ENCODE measurements around the gene NEK8. TPM values are rescaled to one million over a fixed set of nuclear protein-coding genes. Genes with fewer than 3 reads are reported as not detected.

NEK8 gene
- total RNA-seq, 1 experiment from 2014 or later = 8.6 TPM

- ChIA-PET POLR2A (interaction anchor here (1.1 to 6.2 kb wide), 14 partner anchors 9 to 191 kb away, joined by 3 to 52 read pairs (median 4); partner anchors contain the start of genes DHRS13, FAM222B, FLOT2 and NEK8), CTCF (interaction anchor here (0.7 to 5.1 kb wide), 10 partner anchors 9 to 188 kb away, joined by 3 to 59 read pairs (median 4); partner anchors contain the start of genes DHRS13, ERAL1 and TLCD1)
- Mint-ChIP-seq H3K27ac (ENCODE audit: low read depth, unreplicated experiment) (no peak overlapping the region), H3K36me3 (ENCODE audit: insufficient read depth, unreplicated experiment) (peaks cover 91% of the 10 kb centered on the region), H3K27me3 (ENCODE audit: insufficient read depth, unreplicated experiment) (no peaks in the 10 kb centered on the region), H3K4me1 (ENCODE audit: insufficient read depth, unreplicated experiment) (peaks cover 19% of the 10 kb centered on the region), H3K4me3 (ENCODE audit: unreplicated experiment) (no peak overlapping the region), H3K9me3 (ENCODE audit: unreplicated experiment) (no peaks in the 10 kb centered on the region)
- TF ChIP-seq CTCF (IDR thresholded peaks at IDR 0.05; ENCODE audit: unreplicated experiment) = no peak
- DNase-seq (ENCODE audit: unreplicated experiment) = peak; percentile 65
- intact Hi-C loops (cut with micrococcal nuclease) = loop anchor here (5.0 kb wide), 2 partner anchors 81 to 156 kb away; partner anchors contain the start of gene FAM222B
- BruUV-seq (replicated peaks) = no TSS peak
These were observed 32.3 kb downstream of the NEK8 start for GRCh38 chr17:28760601-28761562.

- BruUV-seq (replicated peaks) = no TSS peak
- H3K4me3 Mint-ChIP-seq (ENCODE audit: unreplicated experiment) = no peak overlapping the region
- no peak for DNase-seq (ENCODE audit: unreplicated experiment)
- intact Hi-C loops (cut with micrococcal nuclease) = loop anchor here (1.0 to 5.0 kb wide), 5 partner anchors 48 to 154 kb away; partner anchors contain the start of genes ERAL1, FAM222B and FLOT2
- CTCF ChIA-PET = interaction anchor here (0.7 to 5.1 kb wide), 42 partner anchors 10 to 354 kb away, joined by 3 to 59 read pairs (median 6); partner anchors contain the start of genes DHRS13, FAM222B, FLOT2 and TLCD1
- POLR2A ChIA-PET = interaction anchor here (0.6 to 6.2 kb wide), 20 partner anchors 11 to 189 kb away, joined by 3 to 52 read pairs (median 4); partner anchors contain the start of genes DHRS13, FAM222B and FLOT2
- H3K27ac Mint-ChIP-seq (ENCODE audit: low read depth, unreplicated experiment) = peak overlapping the region; percentile 16
- no peaks in the 10 kb centered on the region for H3K27me3 Mint-ChIP-seq (ENCODE audit: insufficient read depth, unreplicated experiment)
- peaks cover 10% of the 10 kb centered on the region for H3K4me1 Mint-ChIP-seq (ENCODE audit: insufficient read depth, unreplicated experiment)
- no peak for TF ChIP-seq CTCF (IDR thresholded peaks at IDR 0.05; ENCODE audit: unreplicated experiment)
- no peaks in the 10 kb centered on the region for H3K9me3 Mint-ChIP-seq (ENCODE audit: unreplicated experiment)
- peaks cover 83% of the 10 kb centered on the region for H3K36me3 Mint-ChIP-seq (ENCODE audit: insufficient read depth, unreplicated experiment)
These were observed 34.7 kb downstream of the NEK8 start for GRCh38 chr17:28763137-28763799.

GRCh38 chr17:28763804-28764266, 35.2 kb downstream of the NEK8 start:
- H3K4me3 Mint-ChIP-seq (ENCODE audit: unreplicated experiment) = no peak overlapping the region
- H3K4me1 Mint-ChIP-seq (ENCODE audit: insufficient read depth, unreplicated experiment) = peaks cover 10% of the 10 kb centered on the region
- ChIA-PET CTCF (interaction anchor here (0.6 to 5.1 kb wide), 48 partner anchors 10 to 353 kb away, joined by 3 to 59 read pairs (median 6); partner anchors contain the start of genes DHRS13, FAM222B, FLOT2 and TLCD1), POLR2A (interaction anchor here (0.6 to 6.2 kb wide), 21 partner anchors 11 to 189 kb away, joined by 3 to 52 read pairs (median 4); partner anchors contain the start of genes DHRS13, FAM222B and FLOT2)
- peak overlapping the region; percentile 16 for H3K27ac Mint-ChIP-seq (ENCODE audit: low read depth, unreplicated experiment)
- H3K27me3 Mint-ChIP-seq (ENCODE audit: insufficient read depth, unreplicated experiment) = no peaks in the 10 kb centered on the region
- DNase-seq (ENCODE audit: unreplicated experiment) = peak; percentile 83
- H3K36me3 Mint-ChIP-seq (ENCODE audit: insufficient read depth, unreplicated experiment) = peaks cover 83% of the 10 kb centered on the region
- BruUV-seq (replicated peaks) = no TSS peak
- intact Hi-C loops (cut with micrococcal nuclease) = loop anchor here (1.0 to 5.0 kb wide), 5 partner anchors 47 to 153 kb away; partner anchors contain the start of genes ERAL1, FAM222B and FLOT2
- no peaks in the 10 kb centered on the region for H3K9me3 Mint-ChIP-seq (ENCODE audit: unreplicated experiment)
- peak; percentile 70 for TF ChIP-seq CTCF (IDR thresholded peaks at IDR 0.05; ENCODE audit: unreplicated experiment)

All from MCF 10A (cell line).